Stimulated activated CD8-positive, alpha-beta memory T cell treated with anti-CD3 and anti-CD28 coated beads, Interleukin-12 subunit alpha, Interleukin-12 subunit beta, amount 100 ng/mL, for 4 hours (primary cell): Measurements from ENCODE around the gene PRELID2.

Experiments
- DNase-seq: peaks from one replicate; pipeline ENCODE4 v3.0.0-alpha.2; 2020; ENCODE audit warnings: low read depth

Gene PRELID2

GRCh38 chr5:145793574-145793973, 41.6 kb downstream of the PRELID2 start:
- no peak for DNase-seq

DNA sequence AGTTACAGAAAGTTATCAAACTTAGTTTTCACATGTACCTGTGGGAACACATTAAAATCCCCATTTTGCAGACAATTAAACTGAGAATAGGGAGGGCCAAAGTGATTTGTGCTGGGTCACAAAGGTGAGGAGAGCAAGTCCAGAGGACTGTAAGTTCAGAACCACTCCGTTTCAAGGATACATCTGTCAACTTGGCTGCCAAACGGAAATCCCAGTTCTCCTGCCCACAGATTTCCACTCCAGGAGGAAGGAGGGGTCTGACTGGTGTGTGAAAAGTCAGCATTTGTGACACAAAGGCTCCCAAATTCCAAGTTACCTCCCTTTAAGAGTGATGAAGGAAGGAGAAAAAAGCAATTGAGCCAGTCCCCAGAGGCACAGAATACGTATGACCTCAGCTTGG, 42.3 kb downstream of the PRELID2 start:
- no peak for DNase-seq

GRCh38 chr5:145791866-145792265, 43.3 kb downstream of the PRELID2 start:
- DNase-seq = no peak

GRCh38 chr5:145787996-145788395, 47.1 kb downstream of the PRELID2 start:
- no peak for DNase-seq

DNA sequence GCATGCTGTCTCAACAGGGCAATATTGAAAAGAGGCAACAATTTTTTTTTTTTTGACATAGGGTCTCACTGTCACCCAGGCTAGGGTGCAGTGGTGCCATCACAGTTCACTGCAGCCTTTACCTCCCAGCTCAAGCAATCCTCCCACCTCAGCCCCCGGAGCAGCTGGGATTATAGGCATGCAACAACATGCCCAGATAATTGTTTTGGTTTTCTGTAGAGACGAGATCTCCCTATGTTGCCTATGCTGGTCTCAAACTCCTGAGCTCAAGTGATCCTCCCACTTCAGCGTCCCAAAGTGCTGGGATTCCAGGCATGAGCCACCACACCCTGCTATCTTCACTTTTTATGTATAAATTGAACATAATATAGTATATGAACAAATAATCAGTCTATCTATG, 47.6 kb downstream of the PRELID2 start:
- no peak for DNase-seq

GRCh38 chr5:145787001-145787400, 48.1 kb downstream of the PRELID2 start:
- no peak for DNase-seq

DNA sequence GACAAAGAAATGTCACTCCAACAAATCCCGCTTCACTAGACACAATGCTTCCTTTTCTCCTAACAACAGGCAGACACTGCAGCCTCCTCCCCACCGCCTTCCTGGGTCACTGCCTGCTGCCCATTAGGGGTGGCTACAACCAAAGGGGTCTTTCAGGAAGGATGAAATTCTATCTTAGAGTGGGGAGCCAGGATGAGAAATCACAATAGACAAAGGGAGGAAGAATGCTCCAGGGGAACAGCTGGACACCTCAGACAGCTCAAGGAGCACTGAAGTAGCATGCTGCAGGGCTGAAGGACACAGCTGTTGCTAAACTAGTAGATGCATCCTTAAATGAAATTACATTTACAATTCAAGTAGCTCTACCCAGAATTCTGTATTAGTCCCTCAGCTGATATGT, 54.2 kb downstream of the PRELID2 start:
- no peak for DNase-seq

DNA sequence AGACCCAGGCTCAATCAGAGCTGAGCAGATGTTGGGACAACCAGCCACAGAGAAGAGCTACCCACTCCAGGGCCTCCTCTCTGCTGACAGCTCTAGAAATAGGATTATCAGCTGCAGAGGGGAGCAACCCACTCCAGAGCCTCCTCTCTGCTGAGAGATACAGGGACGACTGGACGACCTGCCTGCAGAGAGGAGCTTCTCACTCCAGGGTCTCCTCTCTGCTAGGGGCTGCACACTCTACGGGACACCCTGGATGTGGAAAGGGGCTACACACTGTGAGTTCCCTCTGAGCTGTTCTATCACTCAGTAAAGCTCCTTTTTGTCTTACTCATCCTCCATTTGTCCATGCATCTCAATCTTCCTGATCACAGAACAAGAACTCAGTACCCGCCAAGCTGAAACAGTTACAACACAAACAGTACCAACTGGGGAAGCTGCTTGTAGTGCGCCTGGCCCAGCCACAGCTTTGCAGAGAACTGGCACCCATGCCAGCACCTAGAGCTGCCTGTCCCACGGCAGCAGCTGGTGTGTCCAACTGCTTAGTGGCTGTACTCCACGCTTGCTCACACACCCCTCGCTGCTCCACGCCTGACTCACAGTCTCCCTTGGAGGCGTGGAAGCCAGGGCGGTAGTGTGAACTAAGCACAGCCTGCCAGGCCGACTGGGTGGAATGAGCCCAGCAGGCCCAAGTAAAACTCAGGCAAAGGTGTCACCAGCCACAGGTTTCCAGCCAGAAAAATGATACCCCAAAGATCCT, 56.8 kb downstream of the PRELID2 start:
- DNase-seq = no peak

DNA sequence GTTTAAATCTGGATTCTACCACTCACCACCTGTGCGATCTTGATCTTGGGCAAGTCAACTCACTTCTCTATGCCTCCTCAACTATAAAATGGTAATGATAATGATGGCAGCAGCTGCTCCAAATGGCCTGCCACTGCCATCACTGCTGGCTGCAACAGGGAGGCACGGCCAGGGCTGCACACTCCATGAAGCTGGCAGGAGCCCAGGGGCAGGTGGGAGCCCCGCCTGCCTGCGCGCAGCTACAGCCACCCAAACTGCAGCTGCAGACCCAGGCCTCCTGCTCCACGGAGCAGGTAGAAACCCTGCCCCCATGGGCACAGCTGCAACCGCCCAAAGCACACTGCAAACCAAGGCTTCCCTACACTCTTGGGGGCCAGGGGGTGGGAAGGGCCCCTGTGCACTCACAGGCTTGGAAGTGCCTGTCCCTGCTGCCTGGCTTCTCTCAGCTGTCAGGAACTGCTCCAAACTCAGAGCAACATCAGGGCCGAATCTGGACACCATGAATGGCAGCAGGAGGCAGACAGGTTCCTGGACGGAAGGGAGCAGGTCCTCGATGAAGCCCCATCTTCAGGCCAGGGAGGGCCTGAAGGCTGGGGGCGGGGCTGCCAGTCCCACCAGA, 57.6 kb downstream of the PRELID2 start:
- DNase-seq = no peak

GRCh38 chr5:145776886-145777285, 58.3 kb downstream of the PRELID2 start:
- no peak for DNase-seq

DNA sequence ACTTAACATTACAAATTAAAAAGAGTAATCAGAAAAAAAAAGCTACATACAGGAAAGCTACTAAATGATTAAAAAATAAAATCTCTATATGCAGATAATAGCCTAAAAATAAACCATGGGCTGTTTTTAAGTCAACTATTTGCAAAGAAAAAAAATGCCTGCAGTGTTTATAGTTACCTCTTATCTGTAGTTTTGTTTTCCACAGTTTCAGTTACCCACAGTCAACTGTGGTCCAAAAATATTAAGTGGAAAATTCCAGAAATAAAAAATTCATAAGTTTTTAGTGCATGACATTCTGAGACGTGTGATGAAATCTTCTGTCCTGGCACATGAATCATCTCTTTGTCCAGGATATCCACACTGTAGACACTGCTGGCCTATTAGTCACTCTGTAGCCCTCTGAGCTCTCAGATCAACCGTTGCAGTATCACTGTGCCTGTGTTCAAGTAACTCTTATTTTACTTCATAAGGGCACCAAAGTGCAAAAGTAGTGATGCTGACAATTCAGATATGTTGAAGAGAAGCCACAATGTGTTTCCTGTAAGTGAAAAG, 59.2 kb downstream of the PRELID2 start:
- DNase-seq = no peak

DNA sequence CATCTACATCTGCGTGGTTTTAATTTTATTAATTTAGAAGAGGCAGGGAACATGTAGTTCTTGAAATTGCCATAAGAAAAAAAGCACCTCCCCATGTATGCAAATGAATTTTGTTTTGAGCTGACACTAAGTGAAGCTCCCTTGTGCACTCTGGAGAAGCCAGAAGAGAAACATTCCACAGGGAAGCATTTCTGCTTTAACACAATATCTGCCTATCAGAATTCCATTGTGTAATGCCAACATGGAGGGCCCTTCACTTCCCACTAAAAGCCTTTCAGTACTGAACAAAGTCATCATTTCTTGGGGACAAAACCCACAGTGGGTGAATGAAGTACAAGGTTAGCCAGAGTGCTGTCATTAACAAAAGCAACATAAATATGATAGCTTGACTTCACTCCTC, 59.7 kb downstream of the PRELID2 start:
- no peak for DNase-seq

DNA sequence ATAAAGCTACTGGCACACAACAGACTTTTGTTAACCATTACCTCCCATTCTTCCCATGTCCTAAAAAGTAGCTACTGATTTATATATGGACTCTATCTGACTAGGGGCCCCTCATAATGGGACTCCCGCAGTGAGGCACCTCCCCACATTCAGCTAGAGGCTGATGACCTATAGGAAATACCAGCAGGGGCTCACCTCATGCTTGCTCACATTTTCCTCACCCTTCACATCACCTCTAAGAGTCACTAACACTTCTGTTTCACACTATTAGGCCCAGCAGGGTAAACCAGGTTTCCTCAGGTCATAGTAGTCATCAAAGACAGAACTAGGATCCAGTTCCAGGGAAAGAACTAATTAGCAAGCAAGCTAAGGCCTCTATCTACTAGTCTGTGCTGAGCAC, 60.7 kb downstream of the PRELID2 start:
- DNase-seq = no peak

DNA sequence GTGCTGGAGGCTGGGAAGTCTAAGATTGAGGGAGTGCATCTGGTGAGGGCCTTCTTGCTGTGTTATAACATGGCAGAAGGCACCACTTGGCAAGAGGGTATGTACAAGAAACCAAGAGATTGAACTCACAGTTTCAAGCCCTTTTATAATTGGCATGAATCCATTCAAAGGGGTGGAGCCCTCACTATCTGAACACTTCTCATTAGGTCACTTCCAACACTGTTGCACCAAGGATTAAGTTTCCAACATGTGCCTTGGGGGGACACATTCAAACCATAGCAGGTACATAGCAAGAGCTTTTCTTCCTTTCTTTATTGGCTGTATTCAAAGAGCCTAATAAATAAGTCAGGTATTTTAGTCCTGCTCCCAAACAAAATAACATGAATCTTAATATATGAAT, 62.7 kb downstream of the PRELID2 start:
- DNase-seq = no peak

DNA sequence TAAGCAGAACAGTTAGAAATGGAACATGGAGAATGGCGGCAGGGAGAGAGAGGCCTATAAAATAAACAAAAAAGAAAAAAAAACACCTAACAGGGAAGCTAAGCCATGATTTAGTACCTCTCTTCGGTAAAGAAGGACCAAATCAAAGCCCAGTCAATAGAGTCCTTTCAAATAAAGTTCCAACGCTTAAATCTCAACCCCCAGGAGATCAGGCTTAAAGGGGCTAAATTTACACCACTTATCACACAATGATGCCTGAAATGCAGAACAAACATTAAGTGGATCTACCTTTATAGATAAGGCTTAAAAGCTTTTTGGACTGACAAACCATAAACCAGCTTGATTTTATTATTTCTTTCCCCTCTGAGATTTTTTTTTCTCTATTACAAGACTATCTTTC, 66.3 kb downstream of the PRELID2 start:
- no peak for DNase-seq

DNA sequence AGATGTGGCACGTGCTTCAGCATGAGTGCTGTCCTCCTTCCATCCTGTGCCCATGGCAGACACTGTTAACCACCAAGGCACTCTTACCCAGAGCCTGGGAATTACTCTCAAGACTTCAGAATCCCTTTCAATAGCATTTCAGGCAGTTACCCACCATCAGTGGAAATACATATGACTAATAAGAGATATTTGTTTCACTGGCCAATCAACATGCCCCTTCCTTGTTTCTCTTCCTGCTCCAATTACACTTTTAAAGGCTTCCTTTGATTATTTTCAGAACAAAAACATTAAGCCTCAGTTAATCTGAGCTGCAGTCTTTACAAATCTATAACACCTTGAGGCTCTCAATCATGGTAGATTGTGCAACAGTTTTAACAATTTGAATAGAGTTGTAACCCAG, 70.8 kb downstream of the PRELID2 start:
- no peak for DNase-seq

- no peak for DNase-seq
Observed at GRCh38 chr5:145762833-145763232, 72.3 kb downstream of the PRELID2 start.

GRCh38 chr5:145761254-145761653, 73.9 kb downstream of the PRELID2 start:
- no peak for DNase-seq

DNA sequence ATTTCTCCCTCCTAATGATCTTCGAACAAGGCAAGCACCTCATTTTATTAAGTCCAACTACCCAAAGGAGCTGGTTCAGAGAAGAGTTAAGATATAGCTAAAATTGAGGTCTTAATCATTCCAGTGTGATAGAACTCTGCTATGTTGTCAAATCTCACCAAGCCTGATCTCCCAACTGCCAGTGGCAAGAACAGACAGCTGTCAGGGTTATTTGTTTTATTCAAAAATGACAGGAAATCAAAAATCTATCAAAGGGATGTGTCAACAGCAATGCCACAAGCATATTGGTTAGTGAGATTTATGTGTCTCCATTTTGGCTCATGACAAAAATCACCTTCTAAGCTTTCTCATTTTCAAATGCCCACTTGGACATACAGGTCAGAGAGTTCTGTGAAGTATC, 74.5 kb downstream of the PRELID2 start:
- DNase-seq = no peak

- DNase-seq = no peak
Observed at GRCh38 chr5:145752947-145753346, 82.2 kb downstream of the PRELID2 start.

- DNase-seq = no peak
Observed at GRCh38 chr5:145752534-145752933, 82.6 kb downstream of the PRELID2 start.

DNA sequence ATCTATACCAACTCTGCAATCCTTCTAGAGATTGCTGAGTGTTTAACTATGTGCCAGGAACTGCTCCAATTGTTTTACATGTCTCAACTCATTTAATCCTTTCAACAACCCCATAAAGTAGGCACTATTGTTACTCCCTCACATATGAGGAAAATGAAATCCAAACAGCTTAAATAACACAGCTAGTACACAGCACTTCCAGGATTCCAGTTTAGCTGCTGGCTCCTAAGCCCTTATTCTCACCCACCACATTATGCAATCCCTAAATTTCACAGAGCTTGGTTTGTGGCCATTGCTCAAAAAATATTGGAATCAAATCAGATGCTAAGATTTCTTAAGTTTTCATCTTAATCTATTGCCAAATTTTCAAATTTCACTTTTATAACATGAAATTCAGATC, 84.9 kb downstream of the PRELID2 start:
- no peak for DNase-seq

DNA sequence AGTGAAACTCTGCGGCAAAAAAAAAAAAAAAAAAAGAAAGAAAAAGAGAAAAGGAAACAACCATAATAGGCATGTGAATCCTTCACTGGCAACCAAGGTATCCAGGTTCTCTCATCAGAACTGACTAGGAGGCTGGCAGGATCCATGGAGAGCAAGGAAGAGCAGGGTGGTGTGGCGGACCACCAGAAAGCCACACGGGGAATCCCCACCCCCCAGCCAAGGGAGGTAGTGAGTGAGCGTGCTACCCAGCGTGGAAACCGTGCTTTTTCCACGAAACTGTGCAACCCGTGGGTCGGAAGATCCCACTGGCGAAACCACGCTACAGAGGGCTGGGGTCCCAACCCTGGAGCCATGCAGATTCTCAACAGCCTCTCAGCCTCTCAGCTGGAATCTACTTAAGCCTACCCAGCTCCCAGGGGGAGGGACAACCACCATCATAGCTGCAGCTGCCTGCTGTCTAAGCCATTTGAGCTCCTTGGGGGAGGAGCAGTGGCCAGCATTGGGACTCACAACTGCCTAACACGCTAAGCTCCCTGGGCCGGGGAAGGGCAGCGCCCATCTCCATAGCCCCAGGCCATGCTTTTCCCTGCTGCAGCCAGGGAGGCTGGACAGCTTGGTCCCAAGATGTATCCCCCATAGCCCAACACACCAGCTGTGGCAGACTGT, 91.6 kb downstream of the PRELID2 start:
- no peak for DNase-seq
